ENCODE results near the gene CTSW.

DNA sequence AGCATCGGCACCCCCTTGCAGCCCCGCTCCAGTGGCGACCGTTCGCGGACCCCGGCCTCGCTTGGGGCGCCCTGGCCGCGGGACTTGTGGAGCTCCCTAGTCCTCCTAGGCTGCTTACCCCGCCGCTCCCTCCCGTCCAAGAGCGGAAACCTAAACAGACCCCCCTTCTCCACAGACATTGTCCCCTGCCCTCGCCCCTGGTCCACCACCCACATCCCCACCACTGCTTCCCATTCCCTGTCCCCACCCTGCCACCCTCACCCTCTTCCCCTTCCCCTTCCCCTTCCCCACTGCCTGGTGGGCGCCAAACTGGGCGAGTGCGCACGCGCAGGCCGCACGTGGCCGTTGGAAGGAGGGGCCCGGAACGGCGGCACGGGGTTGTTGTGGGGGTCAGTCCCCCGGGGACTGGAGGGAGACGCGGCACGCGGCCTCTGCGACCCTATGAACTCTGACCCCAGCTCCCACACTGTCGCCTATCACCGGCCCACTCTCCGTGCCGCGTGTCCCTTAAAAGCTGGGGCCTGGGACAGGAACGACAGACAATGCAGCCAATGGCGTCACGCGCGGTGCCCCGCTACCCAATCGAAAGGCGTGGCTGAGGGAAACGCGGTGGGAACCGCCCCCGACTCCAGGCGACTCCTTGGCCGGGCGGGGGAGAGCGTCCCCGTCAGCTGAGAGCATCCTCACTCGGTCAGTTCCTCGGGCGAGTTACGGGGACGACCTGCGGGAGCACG is 46.2 kb upstream of the CTSW start, which contains the start of gene SNX32:
- no peak for TF ChIP-seq YY1 (IDR thresholded peaks at IDR 0.05; ENCODE audit: insufficient read depth, insufficient read length)
- no peak for TF ChIP-seq ZNF274 (IDR thresholded peaks at IDR 0.05; ENCODE audit: low read depth, low read length)
- TF ChIP-seq SUZ12 (IDR thresholded peaks at IDR 0.05; ENCODE audit: extremely low read depth, insufficient read depth, insufficient read length): no peak

Measured in NT2/D1 (cell line).